NCI-H1694 (cell line): Measurements from ENCODE around the gene LRRC4B.

Experiments used
- DNase-seq: peaks from one replicate; lab custom pipeline; 2025; lab: John Stamatoyannopoulos, UW

The LRRC4B gene

DNA sequence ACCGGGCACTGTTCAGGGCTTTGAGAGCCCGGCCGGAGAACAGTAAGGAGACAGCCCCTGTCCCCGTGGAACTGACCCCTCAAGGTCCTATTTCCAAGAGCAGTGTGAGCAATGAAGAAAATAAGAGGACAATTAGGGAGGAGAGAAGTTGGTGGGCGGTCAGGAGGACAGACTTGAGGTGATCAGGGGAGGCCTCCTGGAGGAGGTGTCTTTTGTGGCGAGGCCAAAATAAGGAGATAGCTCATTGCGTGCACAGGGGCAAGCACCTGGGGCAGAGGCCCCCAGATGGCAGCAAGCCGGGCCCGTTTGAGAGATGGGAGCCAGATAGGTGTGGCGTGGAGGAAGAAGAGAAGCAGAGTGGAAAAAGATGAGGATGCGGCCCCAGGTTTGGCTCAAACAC is 2.8 kb upstream of the LRRC4B start:
- DNase-seq: no peak

DNA sequence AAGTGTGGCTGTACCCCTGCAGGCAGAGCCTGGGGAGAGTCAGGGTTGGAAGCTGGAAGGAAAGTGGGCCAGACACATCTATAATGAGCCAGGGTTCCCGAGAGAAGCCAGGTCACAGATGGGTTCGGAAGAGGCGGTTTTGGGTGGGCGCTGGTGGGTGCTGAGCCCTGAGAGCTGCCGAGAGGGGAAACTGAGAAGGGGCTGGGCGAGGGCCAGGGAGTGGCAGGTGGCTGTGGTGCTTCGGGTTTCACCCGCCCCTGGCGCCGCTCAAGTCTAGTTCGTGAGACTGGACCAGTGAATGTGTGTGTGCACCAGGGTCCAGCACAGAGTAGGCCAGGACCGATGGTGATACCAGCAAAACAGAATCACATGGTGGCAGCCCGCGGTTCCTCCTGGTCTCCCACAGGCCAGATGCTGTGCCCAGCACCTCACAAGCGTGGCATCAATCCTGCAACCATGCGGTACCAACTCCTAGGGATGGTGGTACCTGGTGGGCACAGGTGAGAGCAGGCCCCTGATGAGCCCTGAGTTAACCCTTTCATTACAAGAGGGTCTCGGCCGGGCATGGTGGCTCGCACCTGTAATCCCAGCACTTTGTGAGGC is 1.8 kb upstream of the LRRC4B start:
- no peak for DNase-seq

DNA sequence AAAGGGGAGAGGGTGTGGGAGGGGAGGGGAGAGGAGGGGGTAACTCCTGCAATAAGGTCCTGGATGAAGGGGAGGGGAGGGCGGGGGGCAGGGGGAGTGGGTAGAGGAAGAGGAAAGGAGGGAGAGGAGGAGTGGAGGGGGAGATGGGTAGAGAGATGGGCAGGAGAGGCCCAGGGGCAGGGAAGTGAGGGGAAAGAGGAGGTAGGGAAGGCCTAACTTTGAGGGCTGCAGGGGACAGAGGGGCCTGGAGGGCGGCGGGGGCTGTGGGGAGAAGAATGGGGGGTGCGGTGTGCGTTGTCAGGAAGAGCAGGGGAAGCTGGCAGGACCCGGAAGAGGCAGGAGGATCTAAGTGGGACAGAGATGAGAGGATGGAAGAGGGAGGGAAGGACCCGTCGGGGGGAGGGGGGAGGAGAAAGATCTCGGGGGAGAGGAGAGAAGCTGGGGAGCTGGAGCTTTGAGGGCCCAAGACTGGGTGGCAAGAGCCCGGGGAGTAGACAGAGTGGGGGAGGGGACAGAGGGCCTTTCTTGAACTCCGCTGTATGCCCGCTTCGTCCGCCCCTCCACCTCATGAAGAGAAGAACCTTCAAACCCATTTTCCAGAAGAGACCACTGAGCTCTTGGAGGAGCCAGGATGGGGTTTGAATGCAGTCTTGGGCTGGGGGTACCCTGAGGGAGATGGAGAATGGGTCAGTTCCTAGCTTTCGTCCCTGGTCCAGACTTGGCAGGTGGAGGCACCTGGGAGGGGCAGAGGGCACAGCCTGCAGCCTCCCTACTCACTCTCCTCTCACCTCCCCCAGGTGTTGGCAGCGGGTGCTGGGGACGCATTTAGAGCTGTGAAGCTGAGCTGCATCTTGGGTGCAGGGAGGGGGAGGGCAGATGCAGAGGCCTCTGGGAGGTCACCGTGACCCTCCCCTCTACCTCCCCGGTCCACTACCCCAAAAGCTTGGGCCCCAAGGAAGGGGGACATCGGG is 778 bp upstream of the LRRC4B start:
- no peak for DNase-seq

DNA sequence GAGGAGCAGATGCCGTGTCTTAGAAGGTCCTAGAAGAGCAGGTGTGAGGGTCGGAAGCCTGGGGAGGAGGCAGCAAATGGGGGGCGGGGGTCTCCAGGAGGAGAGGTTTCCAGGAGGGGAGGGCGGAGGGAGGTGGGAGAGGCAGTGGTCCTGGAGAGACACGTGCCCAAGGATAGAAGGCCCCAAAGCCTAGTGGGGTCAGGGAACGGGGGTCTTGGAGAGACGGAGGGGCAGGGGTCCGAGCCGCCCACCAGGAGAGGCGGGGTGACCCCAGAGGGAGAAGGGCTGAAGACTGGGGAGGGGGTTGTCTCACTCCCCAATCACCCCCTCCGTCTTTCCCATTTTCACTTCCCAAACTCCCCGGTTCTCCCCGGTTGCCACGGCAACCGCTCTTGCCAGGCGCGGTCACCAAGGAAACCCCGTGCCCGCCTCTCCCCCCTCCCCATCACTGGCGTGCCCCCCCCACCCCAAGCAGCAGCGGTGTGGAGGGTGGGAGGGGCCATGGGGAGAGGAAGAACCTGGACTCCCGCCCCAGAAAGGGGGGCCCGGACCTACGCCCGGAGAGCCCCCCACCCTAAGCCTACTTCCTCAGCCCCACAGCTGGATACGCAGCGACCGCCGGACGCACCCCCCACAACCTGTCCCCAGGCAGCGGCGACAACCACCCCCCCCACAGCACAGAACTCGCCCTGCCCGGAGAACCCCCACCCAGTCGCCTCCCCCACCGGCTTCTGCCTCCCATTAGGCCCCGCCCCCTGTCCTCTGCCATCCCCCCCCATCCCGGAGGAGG is 988 bp downstream of the LRRC4B start:
- DNase-seq: no peak

DNA sequence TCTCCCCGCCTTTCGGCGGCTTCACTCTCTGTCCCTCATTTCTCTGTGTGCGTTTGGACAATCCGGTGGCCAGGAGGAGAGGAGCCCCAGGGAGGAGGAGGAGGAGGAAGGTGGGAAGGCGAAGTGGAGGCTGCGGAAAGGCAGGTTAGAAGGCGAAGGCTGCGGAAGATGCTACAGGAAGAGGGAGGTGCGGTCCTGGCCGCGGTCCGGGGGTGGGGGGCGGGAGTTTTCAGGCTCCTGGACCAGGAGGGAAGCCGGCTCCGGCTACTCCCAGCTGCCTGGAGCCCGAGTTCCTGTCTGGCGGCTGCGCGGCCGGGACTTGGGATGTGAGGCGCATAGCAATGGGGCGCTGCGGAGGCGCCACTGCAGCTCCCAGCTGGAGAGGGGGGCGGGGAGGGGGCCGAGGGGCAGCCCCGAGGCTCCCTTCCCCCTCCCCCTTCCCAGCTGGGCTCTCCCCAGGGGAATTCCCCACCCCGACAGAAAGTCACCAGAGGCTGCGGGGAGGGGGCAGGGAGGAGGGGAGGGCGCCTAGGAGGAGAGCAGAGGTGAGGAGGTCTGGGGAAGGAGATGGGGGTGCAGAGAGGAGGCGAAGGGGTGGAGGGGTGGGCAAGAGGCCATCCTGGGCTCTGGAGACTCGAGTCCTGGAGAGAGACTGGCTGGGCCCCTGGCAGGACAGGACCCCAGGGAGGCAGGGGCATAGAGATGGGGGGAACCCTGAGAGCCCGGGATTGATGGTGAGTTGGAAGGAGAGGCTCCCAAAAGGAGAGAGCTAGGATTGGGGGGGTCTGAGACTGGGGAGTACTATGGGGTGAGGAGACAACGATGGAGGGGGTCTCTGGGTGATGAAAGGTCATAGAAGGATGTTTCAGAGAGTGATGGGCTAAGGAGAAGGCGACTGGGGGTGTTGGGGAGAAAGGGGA is 2.0 kb downstream of the LRRC4B start:
- no peak for DNase-seq

DNA sequence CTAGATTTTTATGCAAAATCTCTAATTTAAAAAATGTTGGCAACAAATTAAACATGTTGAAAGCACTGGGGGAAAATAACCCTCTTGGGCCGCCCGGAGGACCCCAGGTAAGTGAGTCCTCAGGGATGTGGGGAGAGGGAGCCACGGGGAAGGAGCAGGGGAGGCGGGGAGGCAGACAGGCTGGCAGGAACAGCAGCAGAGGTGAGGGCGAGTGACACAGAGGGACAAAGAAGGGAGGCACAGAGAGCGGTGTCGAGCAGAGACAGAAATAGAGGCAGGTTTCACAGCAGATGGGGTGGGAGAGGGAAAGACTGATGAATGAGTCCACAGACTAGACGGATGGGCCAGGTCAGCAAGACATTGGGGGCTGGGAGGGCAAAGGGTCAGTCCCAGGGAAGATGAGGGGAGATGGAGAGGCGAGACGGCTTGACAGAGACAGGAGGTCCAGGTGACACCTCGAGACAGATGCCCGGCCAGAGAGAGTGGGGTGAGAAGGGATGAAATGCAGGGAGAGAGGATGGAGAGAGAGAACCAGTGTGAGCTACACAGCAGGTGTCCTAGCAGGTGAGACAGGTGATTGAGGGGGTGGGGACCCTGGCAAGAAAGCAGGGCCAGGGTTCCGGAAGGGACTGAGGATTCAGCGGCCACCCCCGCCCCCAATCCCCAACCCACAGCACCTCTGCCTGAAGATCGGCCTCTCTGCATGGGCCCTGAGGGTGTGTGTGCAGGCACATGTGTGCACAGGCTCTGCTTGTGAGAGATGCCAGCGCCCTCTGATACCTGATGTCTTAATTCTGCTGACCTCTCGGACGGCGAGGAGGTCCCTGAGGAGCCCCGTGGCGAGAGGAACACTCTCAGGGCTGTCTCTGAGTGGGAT is 3.8 kb downstream of the LRRC4B start:
- no peak for DNase-seq

DNA sequence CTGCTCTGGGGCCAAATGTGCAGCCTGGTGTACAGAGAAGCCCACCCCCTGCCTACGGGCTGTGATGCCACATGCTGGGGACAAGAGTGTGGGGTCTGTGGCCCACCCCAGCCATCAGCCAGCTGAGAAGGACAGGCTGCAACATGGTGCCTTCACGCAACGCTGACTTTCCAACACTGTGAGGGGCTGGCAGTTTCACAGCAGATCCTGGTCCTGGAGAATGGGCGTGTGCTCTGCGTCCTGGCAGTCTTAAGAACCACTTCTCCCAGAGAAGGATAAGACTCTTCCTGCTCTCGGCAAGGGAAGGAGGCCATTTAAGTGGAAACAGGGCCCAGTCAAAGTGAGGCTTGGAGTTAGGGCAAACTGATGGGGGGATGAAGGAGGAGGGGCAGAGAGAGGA is 4.6 kb downstream of the LRRC4B start:
- no peak for DNase-seq

DNA sequence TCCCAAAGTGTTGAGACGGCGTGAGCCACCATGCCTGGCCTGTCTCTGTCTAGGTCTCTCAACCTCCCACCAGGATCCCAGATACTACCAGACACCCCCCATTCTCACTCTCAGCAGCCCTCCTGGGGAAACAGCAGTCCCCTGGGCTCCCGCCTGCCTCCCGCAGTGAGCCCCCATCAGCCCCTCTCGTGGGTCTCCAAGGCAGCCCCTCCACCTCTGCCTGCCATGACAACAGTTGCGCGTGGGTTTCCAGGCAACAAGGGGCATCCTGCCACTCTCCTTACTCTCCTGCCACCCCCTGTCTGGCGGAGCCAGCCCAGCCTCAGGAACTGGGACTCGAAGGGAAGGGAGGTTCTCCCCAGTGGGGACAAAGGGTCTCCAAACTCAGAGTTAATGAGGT is 5.2 kb downstream of the LRRC4B start:
- no peak for DNase-seq

DNA sequence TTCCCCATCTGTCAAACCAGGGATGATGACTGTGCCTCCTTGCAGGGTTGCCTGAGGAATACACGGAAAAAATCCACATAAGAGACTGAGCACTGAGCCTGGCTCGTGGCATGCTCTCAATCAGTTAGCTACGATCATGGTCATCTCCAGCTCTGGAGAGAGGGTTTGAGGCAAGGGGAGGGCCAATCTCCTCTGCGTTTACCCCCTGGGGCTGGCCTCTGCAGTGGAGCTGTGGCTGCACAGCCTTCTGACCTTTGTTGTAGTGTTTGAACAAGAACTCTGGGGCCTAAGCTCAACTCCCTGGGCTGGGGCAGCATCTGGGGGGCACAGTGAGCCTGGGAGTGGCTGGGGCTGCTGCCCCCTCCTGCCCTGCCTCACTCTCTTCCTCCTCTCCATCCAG is 5.9 kb downstream of the LRRC4B start:
- DNase-seq: no peak

DNA sequence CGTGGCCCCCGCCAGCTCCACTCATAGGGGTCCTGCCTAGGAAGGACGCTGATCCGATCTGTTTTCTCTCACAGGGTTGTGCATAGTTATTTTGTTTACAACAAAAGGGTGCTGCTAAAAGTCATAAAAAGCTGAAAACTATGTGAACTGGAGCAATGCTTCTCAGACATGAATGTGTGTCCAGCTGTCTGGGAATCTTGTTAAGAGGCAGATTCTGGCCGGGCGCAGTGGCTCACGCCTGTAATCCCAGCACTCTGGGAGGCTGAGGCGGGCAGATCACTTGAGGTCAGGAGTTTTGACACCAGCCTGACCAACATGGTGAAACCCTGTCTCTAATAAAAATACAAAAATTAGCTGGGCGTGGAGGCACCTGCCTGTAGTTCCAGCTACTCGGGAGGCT is 8.6 kb downstream of the LRRC4B start:
- no peak for DNase-seq

DNA sequence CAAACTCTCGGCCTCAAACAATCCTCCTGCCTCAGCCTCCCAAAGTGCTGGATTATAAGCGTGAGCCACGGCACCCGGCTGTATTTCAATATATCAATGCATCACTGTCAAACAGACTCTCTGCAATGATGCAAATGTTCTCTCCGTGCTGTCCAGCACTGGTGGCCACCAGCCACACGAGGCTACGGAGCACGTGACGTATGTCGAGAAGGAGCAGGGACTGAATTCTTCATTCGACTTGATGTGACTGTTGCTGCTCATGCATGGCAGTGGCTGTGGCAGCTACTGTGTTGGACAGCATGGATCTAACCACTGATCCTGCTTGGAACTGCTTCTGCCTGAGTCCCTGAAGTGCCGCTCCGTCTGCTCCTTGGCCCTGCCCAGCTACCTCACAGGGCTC is 9.8 kb downstream of the LRRC4B start:
- no peak for DNase-seq

DNA sequence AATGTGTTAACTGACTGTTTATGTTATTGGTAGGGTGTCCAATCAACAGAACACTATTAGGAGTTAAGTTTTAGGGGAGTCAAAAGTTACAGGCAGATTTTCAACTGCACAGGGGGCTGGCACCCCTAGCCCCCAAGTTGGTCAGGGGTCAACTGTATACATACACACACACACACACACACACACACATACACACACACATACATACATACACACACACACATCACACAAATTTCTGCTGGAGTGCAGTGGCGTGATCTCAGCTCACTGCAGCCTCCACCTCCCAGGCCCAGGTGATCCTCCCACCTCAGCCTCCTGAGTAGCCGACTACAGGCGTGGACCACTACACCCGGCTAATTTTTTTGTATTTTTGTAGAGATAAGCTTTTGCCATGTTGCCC is 10.2 kb downstream of the LRRC4B start:
- DNase-seq: no peak

DNA sequence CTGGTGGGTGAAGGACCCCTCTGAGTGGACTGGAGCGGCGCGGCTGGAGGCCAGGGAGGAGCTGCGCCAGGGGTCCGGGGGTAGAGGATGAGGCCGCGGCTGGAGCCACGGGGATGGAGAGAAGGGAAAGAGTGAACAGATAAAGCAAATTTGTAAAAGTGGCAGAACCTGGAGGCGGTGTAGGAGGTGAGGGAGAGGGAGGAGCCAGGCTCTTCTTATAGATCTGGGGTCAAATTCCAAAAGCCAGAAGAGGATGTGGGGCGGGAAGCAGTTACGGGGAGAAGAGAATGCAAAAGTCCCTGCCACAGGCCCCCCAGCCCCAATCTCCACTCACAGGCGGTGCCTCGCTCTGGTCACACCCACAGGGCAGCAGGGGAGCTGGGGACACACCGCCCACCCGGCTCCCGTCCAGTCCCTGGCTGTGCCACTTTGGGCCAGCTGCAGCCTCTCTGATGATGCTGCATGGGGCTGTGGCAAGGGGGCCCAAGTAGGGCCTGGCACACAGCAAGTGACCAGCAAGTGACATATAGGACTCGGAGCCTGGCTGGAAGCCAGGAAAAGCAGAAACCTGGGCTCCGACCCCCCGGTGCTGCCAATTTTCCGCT is 11.1 kb downstream of the LRRC4B start:
- DNase-seq: no peak

DNA sequence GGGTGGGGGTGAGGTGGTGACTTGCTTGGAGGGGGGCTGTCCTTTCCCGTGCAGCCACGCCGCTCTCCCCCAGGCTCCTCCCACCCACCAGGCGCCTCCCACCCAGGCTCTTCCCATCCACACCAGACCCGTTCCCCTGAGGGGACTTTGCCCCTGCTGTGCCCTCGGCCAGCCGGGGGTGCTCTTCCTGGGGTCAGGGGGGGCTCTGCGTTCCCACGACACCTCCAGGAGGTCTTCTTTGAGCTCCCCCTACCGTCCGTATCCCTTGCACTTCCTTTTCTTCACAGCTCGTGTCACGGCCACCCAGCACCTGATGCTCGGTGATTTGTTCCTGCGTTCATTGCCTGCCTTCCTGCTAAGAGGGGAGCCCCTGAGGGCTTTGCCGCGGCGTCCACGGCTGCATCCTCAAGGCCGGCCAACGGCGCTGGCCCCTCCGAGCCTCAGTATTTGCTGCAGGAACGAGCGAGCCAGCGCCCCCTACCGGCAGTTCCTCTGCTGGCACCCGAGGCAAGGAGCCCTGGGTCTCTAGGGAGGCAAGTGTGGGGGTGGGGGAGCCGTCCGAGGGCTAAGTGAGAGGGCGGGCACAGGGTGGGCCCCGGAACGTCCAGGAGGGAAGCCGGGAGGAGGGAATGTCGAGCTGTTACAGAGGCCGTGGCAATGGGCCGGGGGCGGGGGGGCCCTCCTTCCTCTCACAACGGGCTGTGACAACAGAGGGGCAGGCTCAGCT is 11.8 kb downstream of the LRRC4B start:
- peak; percentile 68 for DNase-seq

DNA sequence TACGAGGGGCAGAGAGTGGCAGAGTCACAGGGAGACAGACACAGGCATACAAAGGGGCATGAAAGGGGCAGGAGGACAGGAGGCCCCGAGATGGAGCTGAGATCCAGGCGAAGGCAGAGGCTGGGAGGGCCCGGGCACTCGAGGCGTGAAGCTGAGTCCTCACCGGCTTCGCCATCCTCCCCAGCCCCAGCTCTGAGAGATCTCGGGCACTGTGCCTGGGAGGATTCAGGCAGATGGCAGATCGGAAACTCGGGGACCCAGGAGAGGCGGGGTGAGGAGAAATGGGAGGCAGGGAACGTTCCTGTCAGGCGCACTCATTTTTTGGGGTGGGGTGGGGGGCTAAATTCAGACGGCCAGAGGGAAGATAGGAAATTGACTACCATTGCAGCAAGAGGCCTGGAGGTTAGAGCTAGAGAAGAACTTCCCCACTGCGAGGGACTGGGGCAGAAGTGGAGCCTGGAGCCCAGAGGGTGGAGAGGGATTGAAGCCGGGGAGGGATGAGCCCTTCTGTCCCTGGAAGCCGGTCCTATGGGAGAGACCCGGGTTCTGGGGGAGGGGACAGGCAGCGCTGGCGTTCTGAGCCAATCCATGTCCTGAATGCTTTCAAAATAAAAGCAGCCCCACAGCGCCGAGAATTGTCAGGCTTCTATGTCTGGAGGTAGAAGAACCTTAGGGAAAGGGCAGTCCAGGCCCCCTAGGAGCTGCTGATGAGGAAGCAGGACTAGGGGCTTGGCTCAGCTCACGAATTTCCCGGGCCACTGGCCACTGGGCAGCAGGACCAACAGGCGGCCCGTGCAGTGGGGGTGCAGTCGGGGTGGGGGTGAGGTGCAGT is 12.6 kb downstream of the LRRC4B start:
- peak; percentile 42 for DNase-seq

DNA sequence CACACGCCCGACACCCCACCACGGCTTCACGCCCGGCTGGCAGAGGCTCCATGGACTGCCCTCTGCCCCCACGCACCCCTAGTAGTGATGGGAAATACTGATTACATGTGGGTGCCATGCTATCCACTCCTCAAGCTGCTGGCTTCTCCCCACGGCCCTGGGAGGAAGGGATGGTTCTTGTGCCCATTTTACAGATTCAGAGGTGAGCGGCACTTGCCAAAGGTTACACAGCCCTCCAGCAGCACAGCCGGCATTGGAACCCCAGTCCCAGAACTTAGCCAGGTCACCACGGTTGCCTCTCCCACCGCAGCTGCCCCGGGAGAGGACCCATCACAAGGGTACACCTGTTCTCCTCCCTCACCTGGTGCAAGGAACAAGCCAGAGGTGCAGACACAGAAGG is 13.2 kb downstream of the LRRC4B start:
- DNase-seq: no peak

DNA sequence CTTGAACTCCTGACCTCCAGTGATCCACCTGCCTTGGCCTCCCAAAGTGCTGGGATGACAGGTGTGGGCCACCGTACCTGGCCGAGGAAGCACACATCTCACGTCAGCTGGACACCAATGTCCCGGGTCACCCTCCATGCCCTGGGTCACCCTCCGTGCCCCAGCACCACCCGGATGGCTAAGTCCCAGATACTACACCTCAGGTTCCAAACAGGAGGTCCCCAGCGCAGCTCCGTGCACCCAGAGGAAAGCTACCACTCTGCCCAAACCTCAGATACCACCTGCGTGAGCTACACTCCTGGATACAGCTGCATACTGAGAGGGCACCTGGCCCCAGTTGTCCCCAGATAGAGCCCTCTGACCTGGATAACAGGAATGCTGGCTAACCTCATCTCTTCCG is 14.0 kb downstream of the LRRC4B start:
- no peak for DNase-seq

DNA sequence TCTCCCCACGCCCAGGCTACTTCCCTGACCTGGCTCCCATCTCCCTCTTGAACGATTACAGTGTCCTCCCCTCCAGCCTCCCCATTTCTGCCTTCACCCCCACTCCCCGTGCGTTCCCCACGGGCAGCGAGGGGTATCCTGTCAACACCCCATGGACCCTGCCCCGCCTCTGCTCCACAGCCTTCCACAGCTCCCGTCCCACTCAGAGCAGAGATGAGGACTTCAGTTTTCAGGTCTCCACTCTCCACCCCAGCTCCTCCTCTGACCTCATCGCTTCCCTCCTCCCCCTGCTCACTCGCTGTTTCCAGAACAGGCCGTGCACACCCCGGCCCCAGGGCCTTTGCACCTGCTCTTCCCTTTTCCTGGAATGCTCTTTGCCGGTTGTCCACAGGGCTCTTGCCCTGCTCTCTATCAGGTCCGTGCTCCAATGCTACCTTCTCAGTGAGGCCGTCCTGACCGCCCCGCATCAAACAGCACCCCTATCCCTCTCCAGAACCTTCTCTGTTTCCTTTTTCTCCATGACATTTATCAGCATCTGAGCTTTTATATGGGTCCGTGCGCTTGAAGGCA is 15.0 kb downstream of the LRRC4B start:
- no peak for DNase-seq
